ENCODE results near the gene WRNIP1. TPM values are rescaled to one million over a fixed set of nuclear protein-coding genes. Genes with fewer than 3 reads are reported as not detected.

Gene WRNIP1
- total RNA-seq, 1 experiment from 2014 or later, result 78.8 TPM

- no peak for TF ChIP-seq SRF (IDR thresholded peaks at IDR 0.05; ENCODE audit: low read depth)
- peak; percentile 10 to 65 (median 38); a peak in 4 of 6 replicates for TF ChIP-seq CTCF (IDR thresholded peaks at IDR 0.05 in 2 of 3, conservative IDR thresholded peaks at IDR 0.05 in 1 of 3; ENCODE audit: borderline replicate concordance in 1 of 3, insufficient read depth in 1 of 3, low read depth in 2 of 3, low read length in 2 of 3)
- peak; percentile 60; the same call in 1 of the 2 replicates for TF ChIP-seq SIN3A (IDR thresholded peaks at IDR 0.05; ENCODE audit: low read depth)
Measured at GRCh38 chr6:2765166-2765895, at the start of gene WRNIP1 (continued).

DNA sequence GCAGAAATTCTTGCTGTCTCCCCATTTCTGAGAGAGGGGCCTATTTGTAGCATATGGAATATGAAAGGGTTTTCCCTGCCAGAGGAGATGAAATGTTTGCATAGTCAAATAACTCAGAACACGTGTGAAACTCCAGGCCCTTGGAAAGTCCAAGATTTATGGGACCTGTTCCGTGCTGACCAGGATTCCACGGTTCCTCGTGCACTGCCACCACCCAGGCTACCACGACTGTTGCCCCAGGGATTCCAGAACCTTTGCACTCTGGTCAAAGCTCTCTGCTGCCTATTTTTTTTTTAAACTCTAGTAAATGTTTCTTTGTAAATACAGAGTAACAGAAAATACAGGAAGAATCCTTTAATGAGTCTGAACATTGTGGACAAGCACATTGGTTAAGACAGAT lies 49.5 kb upstream of the WRNIP1 start:
- BruUV-seq (replicated peaks), result no TSS peak
- H2AFZ ChIP-seq (ENCODE audit: low read depth, low read length, poor library complexity, severe bottlenecking), result no peak overlapping the region
- RAD21 ChIA-PET (ENCODE audit: low non-redundant PET in 1 of 2, low total read pairs in 2 of 2, uncharacterized antibody in 2 of 2, unreplicated experiment in 2 of 2), result no interaction called here
- H3K79me2 ChIP-seq (ENCODE audit: insufficient read depth, low read length), result no peaks in the 10 kb centered on the region
- CTCF ChIA-PET, result no interaction called here
- H3K27ac ChIP-seq (ENCODE audit: low read depth, low read length), result no peak overlapping the region
- intact Hi-C loops (cut with micrococcal nuclease), result no loop called here
- TF ChIP-seq SIN3A (IDR thresholded peaks at IDR 0.05; ENCODE audit: low read depth) (no peak), TCF7L2 (IDR thresholded peaks at IDR 0.05; ENCODE audit: borderline replicate concordance, extremely low read depth, insufficient read depth, insufficient read length) (no peak), MAX (IDR thresholded peaks at IDR 0.05) (no peak), ZNF274 (IDR thresholded peaks at IDR 0.05; ENCODE audit: low read depth, low read length) (no peak), EZH2 (IDR thresholded peaks at IDR 0.05) (no peak), JUND (IDR thresholded peaks at IDR 0.05) (no peak), RAD21 (IDR thresholded peaks at IDR 0.05; ENCODE audit: low read depth) (no peak), ZFX (IDR thresholded peaks at IDR 0.05) (no peak), EGR1 (IDR thresholded peaks at IDR 0.05; ENCODE audit: low read depth) (no peak), CEBPB (IDR thresholded peaks at IDR 0.05; ENCODE audit: low read depth) (no peak), SP1 (IDR thresholded peaks at IDR 0.05; ENCODE audit: low read depth) (no peak), POLR2AphosphoS5 (IDR thresholded peaks at IDR 0.05; ENCODE audit: low read depth, low read length) (no peak), EZH2phosphoT487 (IDR thresholded peaks at IDR 0.05; ENCODE audit: borderline replicate concordance) (no peak), ELF1 (IDR thresholded peaks at IDR 0.05; ENCODE audit: borderline replicate concordance, low read depth) (no peak)
- TF ChIP-seq, protein P1, sequence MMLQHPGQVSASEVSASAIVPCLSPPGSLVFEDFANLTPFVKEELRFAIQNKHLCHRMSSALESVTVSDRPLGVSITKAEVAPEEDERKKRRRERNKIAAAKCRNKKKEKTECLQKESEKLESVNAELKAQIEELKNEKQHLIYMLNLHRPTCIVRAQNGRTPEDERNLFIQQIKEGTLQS (IDR thresholded peaks at IDR 0.05), result no peak
- POLR2A ChIA-PET, result no interaction called here
- H3K4me1 ChIP-seq (ENCODE audit: control insufficient read depth in 1 of 2, insufficient read depth in 2 of 2, low read length in 2 of 2), result peaks cover 0 to 8% of the 10 kb centered on the region in 2 experiments; a peak in 2 of 4 replicates
- no peaks in the 10 kb centered on the region for H3K36me3 ChIP-seq (ENCODE audit: control insufficient read depth in 1 of 2, insufficient read depth in 2 of 2, low read length in 2 of 2)
- no peak overlapping the region for H3K4me3 ChIP-seq (replicated peaks in 1 of 2; ENCODE audit: low read depth in 1 of 2, low read length in 2 of 2)
- no peak overlapping the region for H3K4me2 ChIP-seq (ENCODE audit: low read length)
- no peak overlapping the region for H3K9ac ChIP-seq (ENCODE audit: low read length)
- no peak for DNase-seq (ENCODE audit: low read depth, low spot score)
- H3K9me2 ChIP-seq (ENCODE audit: insufficient read depth), result no peaks in the 10 kb centered on the region
- H4K20me1 ChIP-seq (ENCODE audit: insufficient read depth), result no peaks in the 10 kb centered on the region
- H3K9me3 ChIP-seq (ENCODE audit: control insufficient read depth in 1 of 2, insufficient read depth in 1 of 2, low read depth in 1 of 2, low read length in 2 of 2), result no peaks in the 10 kb centered on the region
- ATAC-seq, result no peak
- H3K27me3 ChIP-seq (ENCODE audit: insufficient read depth, low read length), result no peaks in the 10 kb centered on the region

Measured in HCT116 (cell line).